Ovary (tissue), 9 donors: Measurements from ENCODE around the gene ATXN1. TPM values are rescaled to one million over a fixed set of nuclear protein-coding genes. Genes with fewer than 3 reads are reported as not detected.

Experiments used
- DNase-seq, 5 donors: peaks; one replicate each; pipeline ENCODE4 v3.0.0-alpha.2; 2019 to 2020
- H3K27ac ChIP-seq, 2 donors: fragments of 200-600 bp; one replicate each; pipeline versions ENCODE4 v1.5.1 to v1.8.0; 2019 to 2022
- H3K27me3 ChIP-seq: fragments of 200-600 bp; one replicate; pipeline ENCODE4 v1.8.0; 2022
- H3K36me3 ChIP-seq: fragments of 200-600 bp; sonication (generic); one replicate; pipeline ENCODE4 v1.5.1; 2019
- H3K4me1 ChIP-seq: one replicate; pipeline ENCODE4 v1.8.1; 2013; ENCODE audit warnings: mild to moderate bottlenecking, moderate library complexity; ENCODE audit not compliant: insufficient read depth
- H3K4me3 ChIP-seq: fragments of 200-600 bp; sonication (generic); one replicate; pipeline ENCODE4 v1.5.1; 2017
- H3K9me3 ChIP-seq, 2 donors: fragments of 200-600 bp in 1 of 2; sonication (generic) in 1 of 2; one replicate each; pipeline versions ENCODE4 v1.5.1 to v1.8.1; 2013 to 2019; ENCODE audit warnings: mild to moderate bottlenecking in 1 of 2, moderate library complexity in 1 of 2
- EP300 ChIP-seq: sonication (generic); formaldehyde crosslinking; IDR thresholded peaks from one replicate; pipeline ENCODE4 v1.6.1; 2017; ENCODE audit warnings: antibody characterized with exemption
- POLR2A ChIP-seq: fragments of 450-650 bp; IDR thresholded peaks from one replicate; pipeline ENCODE4 v1.6.1; 2017; ENCODE audit warnings: antibody characterized with exemption, mild to moderate bottlenecking, moderate library complexity
- WGBS, 3 donors: extraction: QIAGEN DNeasy Blood & Tissue Kit in 1 of 3; methylation state at CpG; one replicate each; pipeline versions ENCODE4 v1.1.5 to v1.1.7; 2013 to 2017; 5-methylcytosine and 5-hydroxymethylcytosine counted together
- intact Hi-C, 4 donors: fragments of 100-400 bp; cut with DNase I; formaldehyde crosslinking; loops; one replicate each; pipeline versions ENCODE4 v1.11.0 to v1.15.1; 2022 to 2023
- polyA plus RNA-seq, 2 donors: library from polyadenylated mRNA; stranded (reverse); fragments of 200-250 nt in 1 of 2; fragments of 350-450 nt in 1 of 2; fragmentation: Illumina TruSeq in 1 of 2; extraction: RNeasy Lipid Tissue Mini Kit (QIAGEN cat#74804) in 1 of 2; gene quantifications; one replicate each; pipeline ENCODE4 v1.2.3, GENCODE V29; 2013 to 2014
- total RNA-seq, 7 donors: library from RNA; depleted of rRNA in 2 of 7; stranded (reverse); fragments of >200 nt in 2 of 7; fragmentation: NEBNext Ultra II Directional in 3 of 7; extraction: Animal tissue kit (Norgen Biotek cat#: 25700) in 3 of 7; gene quantifications; one replicate each; pipeline versions ENCODE4 v1.1.0 to v1.2.4, GENCODE V29; 2016 to 2023
- TF ChIP-seq, protein P1 (sequence below), 3 donors: fragments of 450-650 bp in 2 of 3; fragments of 200-600 bp in 1 of 3; IDR thresholded peaks; one replicate each; pipeline versions ENCODE4 v1.5.1 to v1.8.0; 2016 to 2022; ENCODE audit warnings: antibody characterized with exemption in 3 of 3, mild to moderate bottlenecking in 1 of 3
- donor health status: DM: no; HTN: no; CAD: no; lungs with moderate emphysema.
- donor health status: DM: no; HTN: no; CAD: no.
- donor health status: Bipolar disorder and iron deficiency.
- donor health status: DM: yes; HTN: yes; CAD: no.
- donor health status: DM: no; HTN: no; CAD: no.
- donor health status: DM: yes; HTN: yes; CAD: no.

Gene ATXN1
- total and polyA plus RNA-seq, 9 donors: 7.3 to 38.2 (median 30.4) TPM

DNA sequence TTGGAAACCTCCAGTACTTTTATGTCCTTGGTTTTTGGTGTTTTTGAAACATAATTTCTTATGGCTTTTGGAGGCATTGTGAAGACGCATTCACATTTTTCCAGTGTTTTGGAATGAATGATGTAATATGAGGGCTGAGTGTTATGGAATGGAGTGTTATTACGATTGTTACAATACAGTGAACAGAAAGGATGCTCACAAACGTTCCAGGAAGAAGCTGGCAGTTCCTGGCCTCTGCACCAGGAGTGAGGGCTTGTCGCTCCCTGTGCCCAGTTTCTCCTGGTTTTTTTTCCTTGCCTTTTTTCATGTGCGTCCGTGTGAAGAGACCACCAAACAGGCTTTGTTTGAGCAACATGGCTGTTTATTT lies 502.6 kb downstream of the ATXN1 start:
- TF ChIP-seq EP300 (no peak), POLR2A (no peak)
- TF ChIP-seq, protein P1, sequence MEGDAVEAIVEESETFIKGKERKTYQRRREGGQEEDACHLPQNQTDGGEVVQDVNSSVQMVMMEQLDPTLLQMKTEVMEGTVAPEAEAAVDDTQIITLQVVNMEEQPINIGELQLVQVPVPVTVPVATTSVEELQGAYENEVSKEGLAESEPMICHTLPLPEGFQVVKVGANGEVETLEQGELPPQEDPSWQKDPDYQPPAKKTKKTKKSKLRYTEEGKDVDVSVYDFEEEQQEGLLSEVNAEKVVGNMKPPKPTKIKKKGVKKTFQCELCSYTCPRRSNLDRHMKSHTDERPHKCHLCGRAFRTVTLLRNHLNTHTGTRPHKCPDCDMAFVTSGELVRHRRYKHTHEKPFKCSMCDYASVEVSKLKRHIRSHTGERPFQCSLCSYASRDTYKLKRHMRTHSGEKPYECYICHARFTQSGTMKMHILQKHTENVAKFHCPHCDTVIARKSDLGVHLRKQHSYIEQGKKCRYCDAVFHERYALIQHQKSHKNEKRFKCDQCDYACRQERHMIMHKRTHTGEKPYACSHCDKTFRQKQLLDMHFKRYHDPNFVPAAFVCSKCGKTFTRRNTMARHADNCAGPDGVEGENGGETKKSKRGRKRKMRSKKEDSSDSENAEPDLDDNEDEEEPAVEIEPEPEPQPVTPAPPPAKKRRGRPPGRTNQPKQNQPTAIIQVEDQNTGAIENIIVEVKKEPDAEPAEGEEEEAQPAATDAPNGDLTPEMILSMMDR (IDR thresholded peaks at IDR 0.05): no peak
- Histone ChIP-seq H3K4me1 (peaks cover 7% of the 10 kb centered on the region), H3K4me3 (no peak overlapping the region), H3K27me3 (no peaks in the 10 kb centered on the region), H3K36me3 (no peaks in the 10 kb centered on the region), H3K9me3 (no peaks in the 10 kb centered on the region), H3K27ac (peak overlapping the region; percentile 3 to 63)
- DNase-seq: peak in 1 of 5 donors; percentile 52
- WGBS, 3 donors: 16 to 28% (median 25%) methylated on average over 6 of the region's 6 CpGs
- intact Hi-C loops: no loop called here

GRCh38 chr6:16257999-16258708 lies 503.1 kb downstream of the ATXN1 start:
- H3K4me3 ChIP-seq: no peak overlapping the region
- DNase-seq: peak; percentile 79 to 88 (median 82)
- WGBS, 3 donors: 24 to 38% (median 37%) methylated on average over 7 of the region's 7 CpGs
- no peaks in the 10 kb centered on the region for H3K27me3 ChIP-seq
- H3K9me3 ChIP-seq: no peaks in the 10 kb centered on the region
- H3K27ac ChIP-seq: peak overlapping the region; percentile 3 to 63
- H3K36me3 ChIP-seq: no peaks in the 10 kb centered on the region
- TF ChIP-seq, protein P1 (IDR thresholded peaks at IDR 0.05): no peak
- TF ChIP-seq POLR2A: no peak
- TF ChIP-seq EP300: no peak
- intact Hi-C loops: no loop called here
- peaks cover 7% of the 10 kb centered on the region for H3K4me1 ChIP-seq

GRCh38 chr6:16256781-16257180 lies 504.5 kb downstream of the ATXN1 start:
- intact Hi-C loops: no loop called here

DNA sequence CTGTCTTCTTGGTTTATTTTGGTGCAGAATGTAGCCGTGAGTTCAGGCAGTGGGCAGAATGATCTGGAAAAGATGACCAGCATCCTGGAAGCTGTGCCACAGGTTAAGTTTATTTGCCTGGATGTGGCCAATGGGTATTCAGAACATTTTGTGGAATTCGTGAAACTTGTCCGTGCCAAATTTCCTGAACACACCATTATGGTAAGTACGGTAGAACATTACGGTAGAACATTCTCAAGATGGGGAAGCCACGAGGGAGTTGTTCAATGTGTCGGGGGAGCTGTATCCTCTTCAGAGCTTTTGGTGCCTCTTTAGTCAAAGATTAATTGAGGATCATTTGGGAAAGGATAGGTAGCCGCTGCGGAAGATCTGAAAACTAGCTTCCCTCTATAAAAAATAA lies 506.7 kb downstream of the ATXN1 start:
- no peak overlapping the region for H3K27ac ChIP-seq
- H3K4me1 ChIP-seq: peaks cover 7% of the 10 kb centered on the region
- intact Hi-C loops: no loop called here
- H3K27me3 ChIP-seq: no peaks in the 10 kb centered on the region
- 93 to 98% (median 96%) methylated on average over 9 of the region's 9 CpGs for WGBS, 3 donors
- DNase-seq: no peak
- H3K9me3 ChIP-seq: no peaks in the 10 kb centered on the region
- no peak for TF ChIP-seq EP300
- TF ChIP-seq, protein P1 (IDR thresholded peaks at IDR 0.05): no peak
- no peak for TF ChIP-seq POLR2A
- H3K4me3 ChIP-seq: no peak overlapping the region
- H3K36me3 ChIP-seq: no peaks in the 10 kb centered on the region

More at GRCh38 chr6:16256781-16257180, 504.5 kb downstream of the ATXN1 start:
- H3K4me1 ChIP-seq: peaks cover 7% of the 10 kb centered on the region
- H3K27me3 ChIP-seq: no peaks in the 10 kb centered on the region
- no peaks in the 10 kb centered on the region for H3K9me3 ChIP-seq
- H3K36me3 ChIP-seq: no peaks in the 10 kb centered on the region
- peak overlapping the region in 1 of 2 donors; percentile 63 for H3K27ac ChIP-seq
- WGBS, 3 donors: 78 to 88% (median 85%) methylated on average over 2 of the region's 2 CpGs
- peak in 1 of 5 donors; percentile 15 for DNase-seq
- no peak for TF ChIP-seq EP300
- no peak for TF ChIP-seq POLR2A
- TF ChIP-seq, protein P1 (IDR thresholded peaks at IDR 0.05): no peak
- H3K4me3 ChIP-seq: no peak overlapping the region
